OCI-LY1 (cell line): ENCODE results near the gene CDX2.

ENCODE experiments used
- EZH2 ChIP-seq: fragments of 200-600 bp; sonication (generic), shearing (Covaris generic); IDR thresholded peaks from 2 replicates; pipeline ENCODE4 v1.8.0; 2017; ENCODE audit warnings: borderline replicate concordance, mixed run types, mild to moderate bottlenecking, antibody characterized with exemption, low read length, moderate library complexity, mixed read lengths
- TF ChIP-seq, protein P1 (sequence below): fragments of 200-600 bp; sonication (generic), shearing (Covaris generic); IDR thresholded peaks from 2 replicates; pipeline ENCODE4 v1.5.1; 2017; ENCODE audit warnings: mild to moderate bottlenecking, antibody characterized with exemption, low read length, moderate library complexity, mixed read lengths

DNA sequence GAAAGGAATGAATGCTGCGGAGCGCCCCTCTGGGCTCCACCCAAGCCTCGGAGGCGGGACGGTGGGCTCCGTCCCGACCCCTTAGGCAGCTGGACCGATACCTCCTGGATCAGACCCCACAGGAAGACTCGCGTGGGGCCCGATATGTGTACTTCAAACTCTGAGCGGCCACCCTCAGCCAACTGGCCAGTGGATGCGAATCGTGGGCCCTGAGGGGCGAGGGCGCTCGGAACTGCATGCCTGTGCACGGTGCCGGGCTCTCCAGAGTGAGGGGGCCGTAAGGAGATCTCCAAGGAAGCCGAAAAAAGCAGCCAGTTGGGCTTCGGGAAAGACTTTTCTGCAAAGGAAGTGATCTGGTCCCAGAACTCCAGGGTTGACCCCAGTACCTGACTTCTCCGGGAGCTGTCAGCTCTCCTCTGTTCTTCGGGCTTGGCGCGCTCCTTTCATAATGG lies 40.7 kb downstream of the CDX2 start:
- TF ChIP-seq, protein P1, sequence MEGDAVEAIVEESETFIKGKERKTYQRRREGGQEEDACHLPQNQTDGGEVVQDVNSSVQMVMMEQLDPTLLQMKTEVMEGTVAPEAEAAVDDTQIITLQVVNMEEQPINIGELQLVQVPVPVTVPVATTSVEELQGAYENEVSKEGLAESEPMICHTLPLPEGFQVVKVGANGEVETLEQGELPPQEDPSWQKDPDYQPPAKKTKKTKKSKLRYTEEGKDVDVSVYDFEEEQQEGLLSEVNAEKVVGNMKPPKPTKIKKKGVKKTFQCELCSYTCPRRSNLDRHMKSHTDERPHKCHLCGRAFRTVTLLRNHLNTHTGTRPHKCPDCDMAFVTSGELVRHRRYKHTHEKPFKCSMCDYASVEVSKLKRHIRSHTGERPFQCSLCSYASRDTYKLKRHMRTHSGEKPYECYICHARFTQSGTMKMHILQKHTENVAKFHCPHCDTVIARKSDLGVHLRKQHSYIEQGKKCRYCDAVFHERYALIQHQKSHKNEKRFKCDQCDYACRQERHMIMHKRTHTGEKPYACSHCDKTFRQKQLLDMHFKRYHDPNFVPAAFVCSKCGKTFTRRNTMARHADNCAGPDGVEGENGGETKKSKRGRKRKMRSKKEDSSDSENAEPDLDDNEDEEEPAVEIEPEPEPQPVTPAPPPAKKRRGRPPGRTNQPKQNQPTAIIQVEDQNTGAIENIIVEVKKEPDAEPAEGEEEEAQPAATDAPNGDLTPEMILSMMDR, result no peak
- TF ChIP-seq EZH2, result no peak
